Medulla oblongata (tissue), 1 donor: Measurements from ENCODE around the gene METTL17.
A peak's percentile ranks its signal among the peaks of the same experiment; 100 is the strongest.
"Not testable (repeated sequence)": the region's sequence is repeated elsewhere in the genome, so short reads cannot be mapped to it uniquely, and the experiment has no call there.

Experiments used
- DNase-seq: peaks from one replicate; pipeline ENCODE4 v3.0.0-alpha.2; 2015; ENCODE audit errors: extremely low spot score

The METTL17 gene

DNA sequence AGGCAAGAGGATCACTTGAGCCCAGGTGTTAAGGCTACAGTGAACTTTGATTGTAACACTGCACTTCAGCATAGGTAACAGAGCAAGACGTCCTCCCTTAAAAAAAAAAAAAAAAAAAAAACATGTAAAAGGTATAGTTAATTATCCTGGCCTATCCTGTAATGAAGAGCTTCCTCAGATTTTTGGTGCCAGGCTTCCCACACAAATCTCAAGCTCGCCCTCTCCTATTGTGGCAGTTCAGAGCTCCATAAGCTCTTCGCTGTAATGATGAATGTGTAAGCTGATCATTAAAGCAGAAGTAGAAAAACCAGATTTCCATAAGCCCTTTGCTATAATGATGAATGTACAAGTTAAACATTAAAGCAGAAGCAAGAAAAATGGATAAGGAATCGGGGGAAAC lies 7.3 kb downstream of the METTL17 start:
- DNase-seq = no peak

DNA sequence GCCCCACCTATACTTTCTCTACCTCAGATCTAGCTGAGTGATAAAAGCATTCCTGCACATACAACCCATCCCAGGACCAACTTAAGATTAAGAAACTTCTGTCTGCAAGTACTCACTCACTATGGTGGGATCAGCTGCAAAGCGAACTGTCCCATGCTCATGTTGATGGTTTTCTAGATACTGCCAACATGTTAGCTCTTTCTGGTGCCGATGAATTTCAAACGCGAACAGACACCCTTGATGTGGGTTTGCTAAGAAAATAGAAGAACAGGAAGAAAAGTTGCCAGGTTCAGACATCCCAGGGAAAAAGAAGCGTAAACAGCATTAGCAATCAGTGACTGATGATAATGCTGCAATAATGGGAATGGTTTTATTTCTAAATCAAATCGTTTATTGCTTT lies 7.8 kb downstream of the METTL17 start:
- DNase-seq = no peak

DNA sequence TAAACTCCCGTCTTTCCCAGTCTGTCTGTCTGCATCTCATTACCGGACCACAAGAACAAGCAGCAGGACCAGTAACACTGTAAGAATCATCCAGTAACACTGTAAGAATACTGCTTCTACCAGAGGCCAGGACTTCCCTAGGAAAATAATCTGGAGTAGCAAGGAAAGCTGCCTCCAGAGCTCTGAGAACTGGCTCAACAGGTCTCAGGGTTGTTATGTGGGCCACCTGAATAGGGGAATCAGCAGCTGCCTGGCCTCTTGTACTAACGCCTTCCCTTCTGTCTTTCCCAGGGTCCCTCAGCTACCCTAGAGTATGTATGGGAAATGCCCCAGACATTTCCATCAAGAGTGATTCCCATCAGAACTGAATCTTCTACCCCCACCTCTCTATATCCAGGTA lies 8.4 kb downstream of the METTL17 start:
- DNase-seq = no peak

DNA sequence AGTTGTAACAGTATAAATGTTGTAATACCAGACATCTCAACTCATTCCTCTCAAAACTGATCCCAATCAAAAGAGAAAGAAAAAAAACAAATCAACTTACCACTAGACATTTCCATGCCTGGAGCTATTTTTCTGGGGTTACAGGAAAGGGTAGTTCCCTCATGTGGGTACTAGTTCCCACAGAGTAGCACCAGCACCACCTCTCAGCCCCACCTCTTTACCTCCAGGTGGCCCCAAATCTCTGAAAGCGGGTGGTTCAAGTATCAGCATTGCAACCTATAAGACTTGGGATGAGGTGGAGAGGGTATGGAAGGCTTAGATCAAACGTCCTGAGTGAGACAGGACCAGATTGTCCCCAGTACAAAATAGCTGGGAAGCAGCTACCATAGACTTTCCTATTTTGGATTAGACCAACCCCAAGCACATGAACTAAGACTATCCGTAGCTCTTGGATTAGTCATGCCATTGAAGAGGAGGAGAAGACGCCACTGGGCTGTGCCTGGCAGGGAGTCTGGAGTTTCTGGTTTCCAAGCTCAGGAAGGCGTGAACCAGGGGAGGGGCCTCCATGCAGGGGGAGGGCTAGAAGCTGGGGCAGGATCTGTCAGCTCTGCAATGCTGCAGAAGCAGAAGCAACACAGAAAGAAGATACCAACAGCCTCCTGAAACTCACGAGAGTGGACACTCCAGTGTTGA lies 9.0 kb downstream of the METTL17 start, which contains the start of gene SLC39A2:
Gene SLC39A2 (plus strand): TSS at position 620 of the 693 bp plus-strand sequence. CDS start 154 bp downstream, outside the sequence.
- DNase-seq = no peak

DNA sequence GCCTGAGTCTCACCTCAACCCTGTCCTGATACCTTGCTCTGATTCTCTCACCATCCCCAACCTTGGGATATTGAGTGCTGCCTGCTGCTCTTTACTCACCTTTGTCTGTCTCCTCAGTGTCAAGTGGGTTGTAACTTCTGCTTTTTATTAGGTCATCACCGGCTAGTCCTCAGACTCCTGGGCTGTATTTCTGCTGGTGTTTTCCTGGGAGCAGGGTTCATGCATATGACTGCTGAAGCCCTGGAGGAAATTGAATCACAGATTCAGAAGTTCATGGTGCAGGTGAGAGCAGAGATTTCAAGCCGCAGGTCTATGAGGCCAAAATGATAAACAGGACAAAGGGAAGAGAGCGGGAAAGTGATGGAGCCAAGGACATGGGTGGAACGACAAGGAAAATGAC lies 9.8 kb downstream of the METTL17 start:
- DNase-seq = no peak

DNA sequence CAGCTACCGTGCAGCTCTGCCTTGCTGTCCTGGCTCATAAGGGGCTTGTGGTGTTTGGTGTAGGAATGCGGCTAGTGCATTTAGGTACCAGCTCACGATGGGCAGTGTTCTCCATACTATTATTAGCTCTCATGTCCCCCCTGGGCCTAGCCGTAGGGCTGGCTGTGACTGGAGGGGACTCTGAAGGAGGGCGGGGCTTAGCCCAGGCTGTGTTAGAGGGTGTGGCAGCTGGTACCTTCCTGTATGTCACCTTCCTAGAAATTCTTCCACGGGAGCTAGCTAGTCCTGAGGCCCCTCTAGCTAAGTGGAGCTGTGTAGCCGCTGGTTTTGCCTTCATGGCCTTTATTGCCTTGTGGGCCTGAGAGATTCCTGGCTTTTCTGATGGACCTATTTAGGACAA lies 11.4 kb downstream of the METTL17 start:
- no peak for DNase-seq

DNA sequence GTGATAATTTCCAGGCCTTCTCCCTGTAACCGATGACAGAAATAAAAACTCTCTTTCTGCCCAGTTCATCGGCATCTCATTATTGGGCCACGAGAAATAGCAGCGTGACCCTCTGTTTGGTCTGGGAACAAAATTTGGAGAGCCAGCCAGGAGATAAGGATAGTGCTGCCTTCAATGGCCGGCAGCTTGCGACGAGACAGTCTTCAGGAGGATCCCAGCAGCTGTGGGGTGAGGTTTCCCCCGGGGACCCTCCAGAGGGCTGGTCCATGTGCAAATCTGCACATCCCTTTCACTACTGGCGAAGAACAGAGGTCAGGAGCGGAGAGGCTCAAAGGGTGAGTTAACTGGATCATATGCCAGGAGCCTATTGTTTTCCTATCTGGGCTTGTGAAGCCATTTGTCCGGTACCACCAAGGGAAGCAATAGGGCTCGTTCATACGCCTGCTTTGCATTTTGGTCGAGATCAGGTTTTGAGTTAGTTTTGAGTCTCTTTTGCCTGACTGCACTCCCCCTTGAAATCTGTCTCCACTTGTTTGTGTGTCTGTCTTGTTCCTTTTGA lies 14.1 kb downstream of the METTL17 start:
- DNase-seq = no peak

DNA sequence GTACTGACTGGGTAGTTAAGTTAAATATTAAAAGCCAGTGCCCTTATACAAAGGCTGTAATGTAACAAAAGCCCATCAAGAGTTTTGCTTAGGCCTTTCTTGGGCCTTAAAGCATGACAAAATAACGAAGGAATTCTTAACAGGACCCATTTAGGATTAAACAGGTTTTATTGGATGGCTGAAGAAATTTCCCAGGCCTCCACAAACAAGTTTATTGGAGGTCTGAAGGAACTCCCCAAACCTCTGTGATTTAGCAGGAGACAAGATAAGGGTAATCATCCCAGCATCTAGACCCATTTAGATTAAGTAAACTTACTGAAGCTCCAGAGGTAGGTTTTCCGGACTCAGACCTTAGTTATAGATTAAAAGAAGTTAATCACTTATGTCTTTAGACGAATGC lies 19.9 kb downstream of the METTL17 start:
- not testable (repeated sequence) for DNase-seq

DNA sequence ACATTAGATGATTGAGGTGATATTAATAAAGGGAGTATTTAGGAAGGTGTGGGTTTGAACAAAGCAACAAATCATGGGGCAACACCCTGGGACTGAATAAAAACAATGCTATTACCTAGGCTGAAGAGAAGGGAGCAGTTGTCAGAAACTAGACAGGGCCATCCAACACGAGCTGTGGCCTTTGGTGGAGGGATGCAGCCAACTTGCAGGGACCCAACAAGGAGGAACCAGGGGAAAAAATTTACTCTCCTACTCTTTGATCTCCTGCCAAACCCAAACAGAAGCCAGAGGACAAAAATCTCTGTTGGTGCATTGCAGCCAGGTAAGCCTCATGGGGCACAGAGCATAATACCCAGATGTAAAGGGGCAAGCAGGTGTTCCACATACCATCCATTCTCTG lies 21.4 kb downstream of the METTL17 start:
- no peak for DNase-seq

DNA sequence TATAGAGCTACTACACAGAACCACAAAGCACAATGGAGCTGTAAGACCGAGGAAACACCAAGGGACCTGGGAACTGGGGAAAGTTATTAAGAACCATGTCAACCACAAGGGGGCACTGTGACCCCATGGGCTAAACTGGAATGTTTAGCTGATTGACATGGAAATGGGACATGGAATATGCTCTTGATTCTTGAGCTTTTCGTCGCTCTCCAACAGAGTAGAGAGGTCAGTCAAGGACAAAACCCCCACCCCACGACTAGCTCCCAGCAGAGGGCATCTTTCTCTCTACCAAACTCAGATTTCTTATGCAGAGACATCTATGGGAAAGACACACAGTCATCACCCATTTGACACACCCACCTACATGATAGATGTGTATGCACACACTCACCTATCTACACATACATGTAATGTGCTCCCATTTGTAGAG lies 25.0 kb downstream of the METTL17 start:
- peak; percentile 99 for DNase-seq

DNA sequence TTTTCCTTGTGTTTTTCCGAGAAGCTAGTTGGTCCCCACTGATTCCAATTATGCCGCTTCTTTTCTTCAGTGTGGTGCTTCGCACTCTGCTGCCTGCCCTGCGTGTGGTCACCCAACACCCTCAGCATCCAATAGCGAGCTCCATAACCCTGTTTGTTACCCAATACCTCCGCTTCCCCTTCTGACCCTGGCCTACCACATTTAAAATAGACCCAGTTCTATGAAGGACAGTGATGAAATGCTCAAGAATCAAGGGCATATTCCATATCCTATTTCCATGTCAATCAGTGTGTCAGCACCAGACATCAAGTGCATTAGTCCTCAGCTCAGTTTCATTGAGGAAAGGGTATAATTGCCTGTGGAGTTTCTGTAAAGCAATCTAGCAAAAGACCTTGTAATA lies 25.5 kb downstream of the METTL17 start:
- DNase-seq = no peak

DNA sequence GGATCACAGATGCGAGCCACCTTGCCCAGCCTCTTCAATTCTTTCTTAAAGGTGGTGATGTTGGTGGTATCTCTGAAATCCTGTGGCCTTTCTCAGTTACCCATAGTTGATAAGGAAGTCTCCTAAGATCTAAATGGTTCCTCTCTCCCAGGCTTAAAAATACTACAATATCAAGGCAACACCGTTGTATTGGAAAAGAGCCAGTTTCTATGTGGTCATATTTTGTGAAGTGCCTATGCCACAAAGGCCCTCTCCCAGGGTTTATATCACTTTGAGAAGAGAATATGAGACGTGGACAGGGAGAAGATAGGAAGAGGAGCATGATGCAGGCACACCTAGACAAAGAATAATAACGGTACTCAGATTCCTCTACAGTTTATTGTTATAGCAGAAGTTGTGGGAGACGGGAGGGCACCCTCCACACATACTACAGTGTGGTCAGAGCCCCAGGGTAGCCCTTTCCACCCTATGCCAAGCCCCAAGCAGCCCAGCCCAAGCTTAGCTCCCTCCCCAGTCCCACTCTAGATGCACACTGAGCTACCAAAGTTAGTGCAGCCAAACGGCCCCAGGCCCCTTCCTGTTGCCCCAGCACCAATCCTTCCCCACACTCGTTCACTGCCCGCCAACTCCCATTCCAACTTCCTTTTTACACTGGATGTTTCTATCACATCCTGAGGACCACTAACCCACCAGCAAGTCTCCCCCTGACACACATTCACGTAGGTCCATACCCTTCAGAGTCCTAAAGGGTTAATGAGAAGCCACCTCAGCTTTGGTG lies 26.8 kb downstream of the METTL17 start:
- no peak for DNase-seq

DNA sequence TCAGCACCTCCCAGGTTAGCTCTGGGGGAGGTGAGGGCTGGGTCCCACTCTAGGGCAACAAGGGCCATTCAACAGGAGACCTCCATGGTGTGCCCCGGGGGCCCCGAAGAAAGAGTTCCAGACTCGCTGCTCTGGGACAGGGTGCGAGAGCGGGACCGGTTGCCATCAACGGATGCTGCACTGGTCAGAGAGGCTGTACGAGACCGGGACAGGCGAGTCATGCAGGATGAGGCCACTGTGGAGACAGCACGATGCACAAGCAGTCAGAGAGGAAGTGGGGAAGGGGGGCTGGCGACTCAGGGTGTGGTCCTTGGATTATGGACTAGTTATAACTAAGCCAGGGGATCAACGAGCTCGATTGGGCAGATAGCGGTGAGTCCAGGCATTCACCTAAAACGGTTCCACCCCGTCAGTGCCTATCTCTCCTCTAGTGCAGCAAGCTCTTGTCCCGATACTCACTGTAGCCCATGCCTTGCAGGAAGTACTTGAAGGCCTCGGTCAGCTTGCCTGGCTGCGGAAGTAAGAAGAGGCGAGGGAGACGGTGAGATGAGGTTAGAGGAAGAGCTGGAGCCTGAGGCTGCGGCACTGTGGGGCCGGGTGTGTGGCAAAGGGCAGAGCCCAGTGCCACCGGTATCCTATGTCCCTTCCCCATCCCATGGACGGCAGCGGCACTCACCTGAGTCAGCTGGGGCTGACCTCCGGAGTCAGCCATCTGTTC lies 27.9 kb downstream of the METTL17 start:
- no peak for DNase-seq

DNA sequence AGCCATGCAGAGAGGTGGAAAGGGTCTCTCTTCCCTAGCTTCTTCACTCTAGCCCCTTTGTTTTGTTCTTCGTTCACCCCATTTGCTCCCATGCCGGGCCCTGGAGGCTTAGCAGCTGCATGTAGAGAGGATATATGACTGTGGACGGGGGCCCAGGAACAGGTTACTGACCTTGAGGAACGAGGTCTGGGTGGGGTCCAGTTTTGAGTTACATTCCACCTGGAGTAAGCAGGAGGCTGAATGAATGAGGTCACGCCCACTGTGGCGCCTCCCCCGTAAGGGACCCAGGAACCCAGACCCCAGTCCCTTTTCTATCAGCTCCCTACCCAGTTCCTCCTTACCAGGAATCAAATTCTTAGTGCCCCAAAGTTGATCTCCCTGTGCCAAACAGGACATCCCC lies 28.5 kb downstream of the METTL17 start:
- no peak for DNase-seq

DNA sequence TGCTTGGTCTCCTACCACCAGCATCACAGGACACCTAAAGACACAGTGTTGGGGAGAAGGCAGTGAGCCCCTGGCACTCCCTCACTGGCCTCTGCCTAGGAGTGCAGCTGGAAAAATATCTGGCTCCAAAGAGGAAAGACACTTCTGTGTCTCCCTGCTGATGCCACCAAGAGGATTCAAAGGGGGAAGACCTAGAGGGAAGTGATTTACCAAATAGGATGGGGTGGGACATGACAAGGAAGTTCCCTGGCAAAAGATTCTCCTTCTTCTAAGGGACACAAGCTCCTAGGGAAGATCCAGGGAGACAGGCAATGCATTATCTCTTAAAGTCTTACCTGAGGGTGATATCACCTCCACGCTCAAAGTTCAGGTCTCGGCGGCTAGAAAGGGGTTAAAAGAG lies 29.0 kb downstream of the METTL17 start:
- DNase-seq = no peak

DNA sequence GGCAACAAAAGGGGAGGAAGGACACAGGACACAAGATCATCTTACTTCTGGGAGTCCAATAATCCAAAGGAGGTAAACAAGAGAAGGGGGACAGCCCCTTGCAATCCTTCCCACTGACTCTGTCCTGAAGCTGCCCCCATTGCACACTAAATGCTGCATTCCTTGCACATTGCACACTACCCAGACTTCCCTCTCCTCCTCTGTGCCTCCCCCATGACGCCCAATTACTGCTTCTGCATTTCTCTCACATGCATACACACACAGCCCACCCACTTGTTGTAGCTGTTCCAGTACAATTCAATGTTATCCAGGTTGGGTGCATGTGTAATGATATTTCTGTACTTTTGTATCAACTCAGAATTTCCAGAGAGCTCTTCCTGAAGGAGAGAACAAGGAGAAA lies 29.6 kb downstream of the METTL17 start:
- DNase-seq = no peak

DNA sequence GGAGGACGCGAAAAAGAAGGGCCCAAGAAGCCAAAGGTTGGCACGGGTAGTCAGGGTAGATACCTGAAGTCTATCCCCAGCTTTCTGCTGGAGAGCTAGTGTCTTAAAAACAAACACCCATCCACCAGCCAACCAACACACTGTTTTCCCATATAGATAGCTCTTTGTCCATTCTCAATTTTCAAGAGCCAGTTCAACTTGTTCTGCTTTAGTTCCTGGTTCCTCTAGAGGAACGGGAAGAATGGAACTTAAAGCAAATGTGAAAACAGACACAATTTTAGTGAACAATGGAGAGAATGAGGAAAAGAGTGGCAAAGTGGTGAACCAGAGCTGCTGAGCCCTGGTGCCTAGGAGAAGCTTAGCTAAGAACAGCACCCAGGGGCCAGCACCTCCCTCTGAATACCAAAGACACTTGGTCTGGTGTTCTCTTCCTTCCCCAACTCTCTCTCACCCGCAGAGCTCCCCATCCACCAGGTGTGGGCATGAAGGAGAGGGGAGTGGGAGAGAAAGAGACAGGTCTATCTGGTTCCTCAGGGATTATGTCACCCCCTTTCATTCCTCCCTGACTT lies 31.3 kb downstream of the METTL17 start:
- no peak for DNase-seq

DNA sequence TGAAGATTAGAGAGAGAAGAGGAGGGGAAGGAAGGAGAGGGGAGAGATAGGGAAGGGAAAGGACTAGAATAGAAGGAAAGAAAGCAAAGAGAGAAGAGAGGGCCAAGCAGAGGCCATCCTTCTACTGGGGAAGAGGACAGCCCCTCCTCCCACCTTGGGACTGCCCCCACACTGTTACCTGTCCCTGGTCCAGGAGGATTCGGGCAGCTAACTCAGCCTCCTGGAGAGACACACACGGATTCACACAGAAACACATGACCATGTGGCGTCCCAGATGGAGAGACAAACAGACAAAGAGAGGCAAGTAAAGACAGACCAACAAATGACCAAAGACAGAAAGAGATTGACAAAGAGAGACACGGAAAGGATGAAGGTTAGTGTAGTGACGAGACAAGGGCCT lies 32.9 kb downstream of the METTL17 start:
- no peak for DNase-seq

DNA sequence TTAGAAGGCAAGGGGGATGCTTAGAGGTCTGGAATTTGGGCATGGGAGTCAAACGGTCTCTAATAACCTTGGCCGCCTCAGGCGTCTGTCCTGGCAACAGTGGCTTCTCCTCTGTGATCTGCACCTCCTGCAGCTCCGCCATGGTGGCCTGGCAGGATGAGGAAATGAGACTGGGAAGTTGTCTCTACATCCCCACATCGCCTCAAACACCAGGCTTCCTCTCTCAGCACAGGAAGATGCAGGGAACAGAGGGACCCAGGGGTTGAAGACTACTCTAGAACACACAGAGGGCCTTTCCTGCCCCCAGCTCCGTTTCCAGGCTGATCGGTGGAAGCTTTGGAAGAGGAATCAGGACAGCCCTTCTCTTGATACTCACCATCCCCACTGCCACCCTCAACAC lies 33.4 kb downstream of the METTL17 start:
- peak; percentile 71 for DNase-seq

DNA sequence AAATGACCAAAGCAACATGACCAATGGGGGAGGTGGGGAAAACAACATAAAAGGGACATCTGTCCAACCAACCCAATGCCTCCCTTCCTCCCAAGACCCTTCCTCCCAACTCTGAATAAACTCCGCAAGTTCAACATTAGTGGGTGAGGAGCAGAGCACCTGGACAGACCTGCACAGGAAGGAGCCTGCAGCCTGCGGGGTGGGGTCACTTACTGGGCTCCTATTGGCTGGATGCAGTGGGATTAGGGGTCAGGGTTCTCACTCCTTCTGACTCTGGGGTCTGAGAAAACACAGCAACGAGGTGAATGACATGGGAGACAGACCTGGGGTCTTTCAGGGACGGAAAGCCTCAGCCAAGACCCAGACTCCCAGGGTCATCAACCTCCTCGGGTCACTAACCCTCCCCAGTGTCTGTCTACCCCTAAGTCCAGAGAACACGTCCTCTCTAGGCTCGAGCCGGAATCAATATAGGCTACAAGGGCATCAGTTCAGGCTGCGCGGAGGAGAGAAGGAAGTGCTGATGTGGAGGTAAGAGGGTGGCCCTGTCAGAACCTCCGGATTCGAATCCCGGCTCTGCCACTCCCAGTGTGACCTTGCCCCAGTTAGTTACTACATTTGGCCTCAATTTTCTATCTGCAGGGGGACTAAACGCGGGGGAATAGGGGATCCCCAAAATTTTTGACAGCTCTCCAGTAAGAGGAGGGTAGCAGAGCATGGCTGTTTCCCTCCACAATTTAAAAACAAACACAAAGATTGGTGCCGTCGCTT lies 34.2 kb downstream of the METTL17 start:
- DNase-seq = peak; percentile 35
